Thyroid gland (tissue), 4 donors: Measurements from ENCODE around the gene TP73.

Experiments
- POLR2A ChIP-seq, 2 donors: fragments of 450-650 bp; IDR thresholded peaks; one replicate each; pipeline ENCODE4 v1.6.1; 2017; ENCODE audit warnings: antibody characterized with exemption in 2 of 2, mild to moderate bottlenecking in 2 of 2, moderate library complexity in 1 of 2
- TF ChIP-seq, protein P1 (sequence below), 6 experiments: fragments of 200-600 bp in 3 of 6; fragments of 450-650 bp in 3 of 6; sonication (generic) in 3 of 6; IDR thresholded peaks; one replicate each; pipeline ENCODE4 v1.5.1; 2016 to 2019; ENCODE audit warnings: antibody characterized with exemption in 6 of 6, mild to moderate bottlenecking in 2 of 6, inconsistent platforms in 1 of 6, moderate library complexity in 1 of 6

DNA sequence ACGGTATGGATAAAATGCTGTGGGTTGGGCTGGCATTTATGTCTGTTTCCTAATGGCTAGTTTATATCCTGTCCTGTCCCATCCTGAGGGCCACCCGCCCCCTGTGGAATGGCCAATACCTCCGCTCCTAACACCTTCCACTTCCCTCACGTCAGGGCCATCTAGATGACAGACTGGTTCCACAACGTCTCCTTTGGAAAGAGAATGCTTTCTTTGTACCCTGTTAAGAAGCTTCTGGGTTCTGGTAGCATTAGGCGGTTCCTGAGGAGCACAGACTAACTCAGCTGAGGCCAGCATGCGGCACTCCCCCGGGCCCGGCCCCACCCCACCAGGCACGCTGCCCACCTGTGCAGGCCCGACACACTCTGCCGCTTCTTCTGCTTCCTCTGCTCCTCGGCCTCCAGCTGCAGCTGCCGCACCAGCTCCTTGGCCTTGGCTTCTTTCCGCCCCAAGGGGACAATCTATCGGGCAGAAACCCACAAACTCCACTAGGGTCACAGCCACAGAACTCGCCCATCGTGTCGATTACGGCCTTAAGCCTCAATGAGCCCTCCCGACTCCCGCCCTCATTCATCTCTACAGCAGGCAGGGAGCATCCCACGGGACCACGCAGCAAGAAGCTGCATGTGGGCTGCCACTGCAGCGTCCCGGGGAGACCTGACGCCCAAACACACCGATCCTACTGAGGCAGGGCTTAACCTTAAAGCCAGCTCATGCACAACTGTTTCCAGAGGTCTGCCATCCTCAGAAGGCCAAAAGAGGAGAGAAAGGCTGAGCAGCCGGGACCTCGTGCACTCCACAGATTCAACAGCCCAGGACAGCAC lies 131.5 kb downstream of the TP73 start:
- no peak for TF ChIP-seq POLR2A (IDR thresholded peaks at IDR 0.05)
- TF ChIP-seq, protein P1, sequence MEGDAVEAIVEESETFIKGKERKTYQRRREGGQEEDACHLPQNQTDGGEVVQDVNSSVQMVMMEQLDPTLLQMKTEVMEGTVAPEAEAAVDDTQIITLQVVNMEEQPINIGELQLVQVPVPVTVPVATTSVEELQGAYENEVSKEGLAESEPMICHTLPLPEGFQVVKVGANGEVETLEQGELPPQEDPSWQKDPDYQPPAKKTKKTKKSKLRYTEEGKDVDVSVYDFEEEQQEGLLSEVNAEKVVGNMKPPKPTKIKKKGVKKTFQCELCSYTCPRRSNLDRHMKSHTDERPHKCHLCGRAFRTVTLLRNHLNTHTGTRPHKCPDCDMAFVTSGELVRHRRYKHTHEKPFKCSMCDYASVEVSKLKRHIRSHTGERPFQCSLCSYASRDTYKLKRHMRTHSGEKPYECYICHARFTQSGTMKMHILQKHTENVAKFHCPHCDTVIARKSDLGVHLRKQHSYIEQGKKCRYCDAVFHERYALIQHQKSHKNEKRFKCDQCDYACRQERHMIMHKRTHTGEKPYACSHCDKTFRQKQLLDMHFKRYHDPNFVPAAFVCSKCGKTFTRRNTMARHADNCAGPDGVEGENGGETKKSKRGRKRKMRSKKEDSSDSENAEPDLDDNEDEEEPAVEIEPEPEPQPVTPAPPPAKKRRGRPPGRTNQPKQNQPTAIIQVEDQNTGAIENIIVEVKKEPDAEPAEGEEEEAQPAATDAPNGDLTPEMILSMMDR (IDR thresholded peaks at IDR 0.05) = no peak
